HepG2 (cell line): Measurements from ENCODE around the gene HTRA2. TPM values are rescaled to one million over a fixed set of nuclear protein-coding genes. Genes with fewer than 3 reads are reported as not detected.

Experiments
- ATAC-seq: fragments of 200-7000 bp; cut with Tn5 transposase; 3 replicates; pipeline ENCODE4 v1.9.1; 2020; ENCODE audit warnings: mild to moderate bottlenecking, moderate library complexity
- BruUV-seq: library from RNA; stranded (reverse); fragments of 400-500 nt; replicated peaks from 2 replicates; lab custom pipeline; 2021; lab: Mats Ljungman, UMichigan
- CTCF ChIA-PET: fragments of 300-600 bp; formaldehyde crosslinking; extraction: SDS; loops from one replicate; lab custom pipeline; 2021; ENCODE audit warnings: low total read pairs, inconsistent platforms, low intra/inter-chr PET ratio; lab: Yijun Ruan, JAX
- POLR2A ChIA-PET: fragments of 350-600 bp; sonication (Branson Sonifier 250); formaldehyde crosslinking; loops from one replicate; lab custom pipeline; 2020; ENCODE audit warnings: antibody characterized with exemption, inconsistent platforms; lab: Yijun Ruan, JAX
- DNase-seq: peaks from one replicate; pipeline ENCODE4 v3.0.0-alpha.2; 2015; ENCODE audit warnings: low spot score
- FAIRE-seq: peaks from 3 replicates; lab custom pipeline; 2011; peaks lifted over from hg19 to GRCh38; lab: Jason Lieb, UNC
- H2AFZ ChIP-seq: one replicate; pipeline ENCODE4 v1.6.1; 2011; ENCODE audit warnings: low read length, inconsistent platforms
- H3K27ac ChIP-seq: fragments of 300-600 bp; 3 replicates; pipeline ENCODE4 v1.8.0; 2011; ENCODE audit warnings: mixed run types, mild to moderate bottlenecking, mixed read lengths, low read length, inconsistent platforms; ENCODE audit not compliant: insufficient read depth; ENCODE audit errors: extremely low read length
- H3K27me3 ChIP-seq, 2 experiments: fragments of 200-600 bp in 1 of 2; 2 replicates in 1 of 2; 3 replicates in 1 of 2; pipeline versions ENCODE4 v1.6.0 to v1.8.0; 2011; ENCODE audit warnings: low read length in 2 of 2, mild to moderate bottlenecking in 2 of 2, moderate library complexity in 2 of 2, inconsistent platforms in 1 of 2; ENCODE audit not compliant: insufficient read depth in 2 of 2, control insufficient read depth in 1 of 2
- H3K36me3 ChIP-seq, 2 experiments: fragments of 200-600 bp in 1 of 2; replicated peaks in 1 of 2; 2 replicates in 1 of 2; 3 replicates in 1 of 2; pipeline versions ENCODE4 v1.5.1 to v1.8.0; 2011; ENCODE audit warnings: low read length in 2 of 2, inconsistent platforms in 1 of 2; ENCODE audit not compliant: insufficient read depth in 2 of 2, control insufficient read depth in 1 of 2
- H3K4me1 ChIP-seq: 2 replicates; pipeline ENCODE4 v1.5.1; 2012; ENCODE audit warnings: low read length, inconsistent platforms; ENCODE audit not compliant: insufficient read depth
- H3K4me2 ChIP-seq: 2 replicates; pipeline ENCODE4 v1.6.0; 2011; ENCODE audit warnings: low read depth, low read length, inconsistent platforms
- H3K4me3 ChIP-seq, 3 experiments: fragments of 200-600 bp in 1 of 3; sonication (generic), shearing (Covaris generic) in 1 of 3; replicated peaks in 1 of 3; 2 replicates each; pipeline ENCODE4 v1.5.1; 2011 to 2016; ENCODE audit warnings: low read length in 3 of 3, inconsistent platforms in 2 of 3, low read depth in 2 of 3, mild to moderate bottlenecking in 2 of 3, control low read depth in 1 of 3, mixed read lengths in 1 of 3; ENCODE audit not compliant: insufficient read depth in 1 of 3
- H3K79me2 ChIP-seq: one replicate; pipeline ENCODE4 v1.6.1; 2011; ENCODE audit warnings: low read length, inconsistent platforms; ENCODE audit not compliant: insufficient read depth
- H3K9ac ChIP-seq: 2 replicates; pipeline ENCODE4 v1.6.0; 2011; ENCODE audit warnings: mild to moderate bottlenecking, low read depth, low read length, inconsistent platforms; ENCODE audit not compliant: insufficient read depth
- H3K9me3 ChIP-seq: 2 replicates; pipeline ENCODE4 v1.5.1; 2012; ENCODE audit warnings: mild to moderate bottlenecking, low read length
- H4K20me1 ChIP-seq: 2 replicates; pipeline ENCODE4 v1.6.0; 2011; ENCODE audit warnings: inconsistent platforms, mild to moderate bottlenecking, low read length, moderate library complexity; ENCODE audit not compliant: insufficient read depth
- MAZ ChIP-seq, 2 experiments: sonication (generic) in 1 of 2; formaldehyde crosslinking in 1 of 2; IDR thresholded peaks; 2 replicates each; pipeline versions ENCODE4 v1.5.0 to v1.6.1; 2012 to 2020; ENCODE audit warnings: low read depth in 2 of 2, mild to moderate bottlenecking in 2 of 2, borderline replicate concordance in 1 of 2, improper control_type of control experiment in 1 of 2, low read length in 1 of 2, missing genetic modification reagents in 1 of 2, moderate library complexity in 1 of 2
- SPEN ChIP-seq: sonication (generic); formaldehyde crosslinking; IDR thresholded peaks from 2 replicates; pipeline ENCODE4 v1.5.1; 2020; ENCODE audit warnings: low read depth, mild to moderate bottlenecking, missing genetic modification reagents
- ZNF501 ChIP-seq: sonication (generic); formaldehyde crosslinking; IDR thresholded peaks from 2 replicates; pipeline ENCODE4 v1.5.1; 2020; ENCODE audit warnings: mild to moderate bottlenecking, moderate library complexity, missing genetic modification reagents
- ZNF737 ChIP-seq: sonication (generic); formaldehyde crosslinking; IDR thresholded peaks from 2 replicates; pipeline ENCODE4 v1.5.0; 2020; ENCODE audit warnings: missing genetic modification reagents, mild to moderate bottlenecking, borderline replicate concordance
- ZNF768 ChIP-seq: sonication (generic); formaldehyde crosslinking; IDR thresholded peaks from 2 replicates; pipeline ENCODE4 v1.4.0; 2020; ENCODE audit warnings: missing genetic modification reagents
- WGBS: methylation state at CpG from one replicate; pipeline ENCODE4 v1.1.6; 2017; ENCODE audit warnings: low lambda C conversion rate; 5-methylcytosine and 5-hydroxymethylcytosine counted together
- in situ Hi-C: cut with HindIII; loops from 2 replicates; pipeline ENCODE4 v1.10.0; 2017; ENCODE audit warnings: low pct_unique_long_range_greater_than_20kb; ENCODE audit not compliant: extremely low pct_ligation_motif_present
- intact Hi-C: fragments of 100-400 bp; cut with micrococcal nuclease; formaldehyde crosslinking; loops from one replicate; pipeline ENCODE4 v1.10.0; 2022; ENCODE audit not compliant: unreplicated experiment
- polyA plus RNA-seq, 8 experiments: library from polyadenylated mRNA; depleted of rRNA in 3 of 8; stranded (reverse) in 7 of 8; unstranded in 1 of 8; fragments of >200 nt; fragmentation: Illumina TruSeq in 4 of 8; extraction: Trizol in 4 of 8; gene quantifications; 2 replicates each; pipeline versions ENCODE4 v1.2.1 to v1.2.3, GENCODE V29; 2011 to 2016; ENCODE audit warnings: low read depth in 4 of 8, missing spikeins in 1 of 8, mixed read lengths in 1 of 8; ENCODE audit not compliant: insufficient read depth in 1 of 8
- total RNA-seq, 5 experiments: library from RNA; depleted of rRNA; stranded (reverse); fragments of >200 nt; fragmentation: Illumina TruSeq; extraction: Trizol; gene quantifications; 2 replicates each; pipeline ENCODE4 v1.2.3, GENCODE V29; 2016; ENCODE audit warnings: low read depth in 1 of 5
- TF ChIP-seq, protein P1 (sequence below): sonication (generic); formaldehyde crosslinking; IDR thresholded peaks from 2 replicates; pipeline ENCODE4 v1.5.0; 2020; ENCODE audit warnings: mild to moderate bottlenecking, missing genetic modification reagents, borderline replicate concordance

The HTRA2 gene
- total and polyA plus RNA-seq, 2 of the 13 experiments (the other 11 are each of a cell fraction or from before 2014, with no cell fraction given): 47.7 to 50.3 TPM

DNA sequence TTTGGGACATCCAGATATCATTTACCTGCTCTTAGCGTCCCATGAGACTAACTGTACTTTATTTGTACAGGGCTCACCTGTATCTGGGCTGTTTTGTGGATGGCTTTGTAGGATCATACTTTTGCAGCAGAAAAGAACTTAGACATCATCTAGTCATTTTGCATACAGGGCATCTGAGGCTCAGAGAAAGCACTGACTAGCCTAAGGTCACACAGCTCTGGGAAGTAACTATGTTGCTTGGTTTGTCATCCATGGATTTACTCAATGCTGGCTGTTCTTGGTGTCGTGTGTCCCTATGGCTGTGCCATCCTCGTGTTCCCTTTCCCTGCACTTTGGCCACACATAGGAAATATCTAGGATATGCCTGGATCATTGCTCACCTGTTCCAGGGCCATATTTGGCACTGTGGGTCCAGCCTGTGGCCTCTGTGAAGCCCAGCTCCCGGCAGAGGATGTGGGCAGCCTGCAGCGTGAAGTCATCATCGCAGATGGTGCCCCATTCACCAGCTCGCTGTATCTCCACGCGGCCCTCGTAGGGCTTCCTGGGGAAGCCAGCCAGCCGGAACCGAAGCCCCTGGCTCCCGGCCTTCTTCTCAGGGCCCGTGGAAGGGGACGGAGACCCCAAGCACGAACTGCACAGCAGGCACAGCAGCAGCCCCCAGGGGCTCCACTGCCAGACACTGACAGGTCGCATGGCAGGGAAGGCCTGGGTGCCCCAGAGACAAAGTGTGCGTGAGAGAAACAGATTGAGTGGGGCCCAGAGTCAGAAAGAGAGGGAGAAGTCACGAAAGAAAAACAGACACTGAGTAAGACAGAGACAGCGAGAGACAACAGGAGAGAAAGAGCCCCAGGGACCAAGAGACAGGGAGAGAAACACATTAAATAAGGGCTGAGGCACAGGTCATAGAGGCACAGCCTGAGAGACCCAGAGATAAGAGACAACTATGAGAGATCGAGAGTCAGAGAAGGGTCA, 22.5 kb downstream of the HTRA2 start:
- no peak for FAIRE-seq
- BruUV-seq: no TSS peak
- ChIA-PET CTCF (no interaction called here), POLR2A (interaction anchor here (1.7 kb wide), 1 partner anchor 45 kb away, joined by 4 read pairs; the partner anchor contains the start of gene PCGF1)
- H3K27ac ChIP-seq: no peak overlapping the region
- no peak for DNase-seq
- no peaks in the 10 kb centered on the region for H3K79me2 ChIP-seq
- peak overlapping the region in 1 of 3 experiments; percentile 62; a peak in 2 of 6 replicates for H3K4me3 ChIP-seq
- no peaks in the 10 kb centered on the region for H3K9me3 ChIP-seq
- peaks cover 2 to 21% of the 10 kb centered on the region in 2 experiments; a peak in 2 of 5 replicates for H3K27me3 ChIP-seq
- peak overlapping the region; percentile 92 for H3K4me2 ChIP-seq
- in situ Hi-C loops: no loop called here
- WGBS: 63% methylated on average over 19 of the region's 21 CpGs
- peaks cover 68% of the 10 kb centered on the region for H3K4me1 ChIP-seq
- H2AFZ ChIP-seq: peak overlapping the region; percentile 31
- no peak overlapping the region for H3K9ac ChIP-seq
- no peak for ATAC-seq
- no peaks in the 10 kb centered on the region for H3K36me3 ChIP-seq
- TF ChIP-seq ZNF737 (no peak), SPEN (CRISPR knock-in tag) (0 out of 2 replicates have a peak, but pooled peaks have one; percentile 12), MAZ (IDR thresholded peaks at IDR 0.05; ENCODE audit: borderline replicate concordance, low read depth, low read length) (no peak), MAZ (CRISPR knock-in tag; IDR thresholded peaks at IDR 0.05; ENCODE audit: low read depth) (no peak), ZNF501 (0 out of 2 replicates have a peak, but pooled peaks have one; percentile 27), ZNF768 (peak; percentile 62)
- TF ChIP-seq, protein P1, sequence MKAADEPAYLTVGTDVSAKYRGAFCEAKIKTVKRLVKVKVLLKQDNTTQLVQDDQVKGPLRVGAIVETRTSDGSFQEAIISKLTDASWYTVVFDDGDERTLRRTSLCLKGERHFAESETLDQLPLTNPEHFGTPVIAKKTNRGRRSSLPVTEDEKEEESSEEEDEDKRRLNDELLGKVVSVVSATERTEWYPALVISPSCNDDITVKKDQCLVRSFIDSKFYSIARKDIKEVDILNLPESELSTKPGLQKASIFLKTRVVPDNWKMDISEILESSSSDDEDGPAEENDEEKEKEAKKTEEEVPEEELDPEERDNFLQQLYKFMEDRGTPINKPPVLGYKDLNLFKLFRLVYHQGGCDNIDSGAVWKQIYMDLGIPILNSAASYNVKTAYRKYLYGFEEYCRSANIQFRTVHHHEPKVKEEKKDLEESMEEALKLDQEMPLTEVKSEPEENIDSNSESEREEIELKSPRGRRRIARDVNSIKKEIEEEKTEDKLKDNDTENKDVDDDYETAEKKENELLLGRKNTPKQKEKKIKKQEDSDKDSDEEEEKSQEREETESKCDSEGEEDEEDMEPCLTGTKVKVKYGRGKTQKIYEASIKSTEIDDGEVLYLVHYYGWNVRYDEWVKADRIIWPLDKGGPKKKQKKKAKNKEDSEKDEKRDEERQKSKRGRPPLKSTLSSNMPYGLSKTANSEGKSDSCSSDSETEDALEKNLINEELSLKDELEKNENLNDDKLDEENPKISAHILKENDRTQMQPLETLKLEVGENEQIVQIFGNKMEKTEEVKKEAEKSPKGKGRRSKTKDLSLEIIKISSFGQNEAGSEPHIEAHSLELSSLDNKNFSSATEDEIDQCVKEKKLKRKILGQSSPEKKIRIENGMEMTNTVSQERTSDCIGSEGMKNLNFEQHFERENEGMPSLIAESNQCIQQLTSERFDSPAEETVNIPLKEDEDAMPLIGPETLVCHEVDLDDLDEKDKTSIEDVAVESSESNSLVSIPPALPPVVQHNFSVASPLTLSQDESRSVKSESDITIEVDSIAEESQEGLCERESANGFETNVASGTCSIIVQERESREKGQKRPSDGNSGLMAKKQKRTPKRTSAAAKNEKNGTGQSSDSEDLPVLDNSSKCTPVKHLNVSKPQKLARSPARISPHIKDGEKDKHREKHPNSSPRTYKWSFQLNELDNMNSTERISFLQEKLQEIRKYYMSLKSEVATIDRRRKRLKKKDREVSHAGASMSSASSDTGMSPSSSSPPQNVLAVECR (CRISPR knock-in tag): no peak
- TF ChIP-seq, all 625 proteins: peak for 3
- intact Hi-C loops: no loop called here
- no peaks in the 10 kb centered on the region for H4K20me1 ChIP-seq
